Suprapubic skin (tissue), 4 donors: ENCODE results near the gene CFAP77.

ENCODE experiments used
- CTCF ChIP-seq, 2 donors: fragments of 200-600 bp in 1 of 2; fragments of 450-650 bp in 1 of 2; sonication (generic) in 1 of 2; IDR thresholded peaks; one replicate each; pipeline ENCODE4 v1.5.1; 2016 to 2019; ENCODE audit warnings: antibody characterized with exemption in 2 of 2, mild to moderate bottlenecking in 1 of 2, moderate library complexity in 1 of 2
- EP300 ChIP-seq: sonication (generic); formaldehyde crosslinking; IDR thresholded peaks from one replicate; pipeline ENCODE4 v1.6.1; 2017; ENCODE audit warnings: antibody characterized with exemption
- POLR2A ChIP-seq, 2 donors: fragments of 450-650 bp; IDR thresholded peaks; one replicate each; pipeline ENCODE4 v1.6.1; 2017; ENCODE audit warnings: antibody characterized with exemption in 2 of 2, mild to moderate bottlenecking in 2 of 2, moderate library complexity in 2 of 2
- POLR2AphosphoS5 ChIP-seq, 3 donors: sonication (generic); formaldehyde crosslinking; IDR thresholded peaks; one replicate each; pipeline ENCODE4 v1.6.1; 2017; ENCODE audit warnings: antibody characterized with exemption in 3 of 3

GRCh38 chr9:132434881-132435280 is 24.9 kb downstream of the CFAP77 start:
- TF ChIP-seq CTCF (IDR thresholded peaks at IDR 0.05) (no peak), POLR2A (IDR thresholded peaks at IDR 0.05) (no peak), EP300 (no peak), POLR2AphosphoS5 (IDR thresholded peaks at IDR 0.05) (no peak)
